Measurements from ENCODE around the gene LPCAT3.
"Not testable (repeated sequence)": the region's sequence is repeated elsewhere in the genome, so short reads cannot be mapped to it uniquely, and the experiment has no call there.

The LPCAT3 gene

GRCh38 chr12:7018350-7019042 lies at the start of gene LPCAT3:
Gene LPCAT3, minus strand, starts transcription at chr12:7018476. Its CDS starts 52 bp downstream, at chr12:7018424.
- DNase-seq, result peak; percentile 100

- no peak for DNase-seq
Observed at GRCh38 chr12:7067096-7067495, 48.8 kb upstream of the LPCAT3 start.

GRCh38 chr12:7066596-7066995 lies 48.3 kb upstream of the LPCAT3 start:
- DNase-seq, result no peak

GRCh38 chr12:7065073-7065623 lies 46.9 kb upstream of the LPCAT3 start:
- no peak for DNase-seq

DNA sequence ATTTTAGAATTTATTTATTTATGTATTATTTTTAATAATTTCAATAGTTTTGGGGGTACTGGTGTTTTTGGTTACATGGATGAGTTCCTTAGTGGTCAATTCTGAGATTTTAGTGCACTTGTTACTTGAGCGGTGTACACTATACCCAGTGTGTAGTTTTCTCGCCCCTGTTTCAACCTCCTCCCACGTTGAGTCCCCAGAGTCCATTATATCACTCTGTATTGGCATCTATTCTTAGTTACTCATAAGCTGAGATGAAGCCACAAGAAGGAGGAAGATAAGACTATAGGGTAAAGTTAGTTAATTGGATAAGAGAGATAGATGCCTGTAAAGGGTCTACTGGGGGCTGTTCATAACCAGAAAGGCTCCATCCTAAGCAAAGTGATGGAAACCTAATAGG lies 46.2 kb upstream of the LPCAT3 start:
- no peak for DNase-seq

GRCh38 chr12:7061596-7061995 lies 43.3 kb upstream of the LPCAT3 start:
- DNase-seq, result no peak

DNA sequence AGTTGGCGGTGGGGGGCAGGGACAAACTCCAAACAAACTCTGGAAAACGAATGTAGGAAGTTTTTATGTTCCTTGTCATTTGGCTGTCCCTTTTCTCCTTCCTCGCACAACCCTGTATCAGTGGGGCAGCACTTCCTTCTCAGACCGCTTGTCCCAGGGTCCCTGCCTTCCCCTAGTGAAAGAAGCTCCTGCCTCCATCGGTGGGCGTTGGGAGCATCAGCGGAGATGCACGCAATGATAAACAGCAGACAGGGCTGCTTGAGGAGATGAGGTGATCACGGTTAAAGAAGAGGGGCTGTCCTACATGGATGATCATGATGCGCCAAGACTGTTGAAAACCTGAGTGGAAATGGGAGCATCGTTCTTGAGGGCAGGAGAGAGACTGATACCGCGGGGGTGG lies 42.9 kb upstream of the LPCAT3 start:
- DNase-seq, result no peak

DNA sequence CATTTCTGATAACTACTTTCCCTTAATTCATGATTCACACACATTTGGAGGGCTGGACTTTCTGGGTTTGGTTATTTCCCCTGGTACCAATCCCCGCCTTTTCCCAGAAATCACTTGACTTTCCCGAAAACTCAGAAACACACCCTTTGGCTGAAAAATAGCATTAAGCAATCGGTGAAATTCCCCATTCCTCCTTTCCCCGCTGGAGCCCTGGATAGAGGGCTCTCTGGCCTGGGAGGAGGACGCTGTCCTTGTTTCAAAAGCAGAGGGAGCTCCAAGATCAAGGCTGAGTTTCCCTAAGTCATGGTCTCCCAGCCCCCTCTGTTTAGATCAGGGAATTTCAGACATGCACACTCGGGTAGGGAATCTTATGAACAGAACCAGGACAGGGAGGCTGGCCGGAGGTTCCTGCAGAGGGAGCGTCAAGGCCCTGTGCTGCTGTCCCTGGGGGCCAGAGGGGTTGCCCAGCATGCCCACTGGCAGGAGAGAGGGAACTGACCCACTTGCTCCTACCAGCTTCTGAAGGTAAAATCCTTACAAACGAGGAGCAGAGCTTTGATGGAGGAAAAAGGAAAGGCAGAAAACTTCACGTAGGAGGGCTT lies 42.2 kb upstream of the LPCAT3 start, which contains the start of gene C1S:
Gene C1S, plus strand, starts transcription at position 366 of the 602 bp plus-strand sequence. CDS start 1,195 bp downstream, outside the sequence.
- peak; percentile 52 for DNase-seq

GRCh38 chr12:7059780-7060179 lies 41.5 kb upstream of the LPCAT3 start:
- no peak for DNase-seq

GRCh38 chr12:7058850-7059395 lies 40.6 kb upstream of the LPCAT3 start:
- DNase-seq, result no peak

DNA sequence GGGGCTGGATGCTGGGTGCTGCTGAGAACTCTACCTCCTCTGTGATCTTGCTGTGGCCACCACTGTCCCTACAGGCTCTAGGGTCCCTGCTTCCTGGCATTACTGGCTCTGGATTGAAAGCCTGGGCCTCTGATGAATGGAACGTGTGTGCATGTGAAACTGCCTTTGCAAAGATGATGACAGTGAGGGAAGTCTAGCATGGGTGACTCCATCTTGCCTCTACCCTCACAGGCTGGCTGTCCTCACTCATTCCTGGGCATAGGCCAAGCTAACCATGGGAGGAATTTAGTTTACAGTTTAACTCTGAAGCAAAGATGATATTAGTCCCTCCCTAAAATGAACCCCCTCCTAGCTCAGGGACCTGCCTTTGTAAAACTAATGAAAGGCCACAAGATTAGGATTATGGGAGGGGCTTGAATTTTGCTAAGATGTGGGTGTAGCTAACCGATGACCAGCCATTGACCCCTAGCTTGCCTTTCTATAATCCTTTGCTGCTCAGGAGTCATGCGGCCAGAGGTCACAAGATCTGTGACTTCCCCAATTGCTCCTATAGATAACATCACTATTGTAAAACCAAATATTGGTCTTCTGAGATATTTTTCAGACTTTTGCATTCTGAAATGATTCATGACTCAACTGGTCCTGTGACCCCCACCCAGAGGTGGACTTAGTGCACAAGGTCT lies 40.0 kb upstream of the LPCAT3 start:
- no peak for DNase-seq

- DNase-seq, result not testable (repeated sequence)
Observed at GRCh38 chr12:7055736-7056135, 37.5 kb upstream of the LPCAT3 start.

- no peak for DNase-seq
Observed at GRCh38 chr12:7054925-7055324, 36.6 kb upstream of the LPCAT3 start.

DNA sequence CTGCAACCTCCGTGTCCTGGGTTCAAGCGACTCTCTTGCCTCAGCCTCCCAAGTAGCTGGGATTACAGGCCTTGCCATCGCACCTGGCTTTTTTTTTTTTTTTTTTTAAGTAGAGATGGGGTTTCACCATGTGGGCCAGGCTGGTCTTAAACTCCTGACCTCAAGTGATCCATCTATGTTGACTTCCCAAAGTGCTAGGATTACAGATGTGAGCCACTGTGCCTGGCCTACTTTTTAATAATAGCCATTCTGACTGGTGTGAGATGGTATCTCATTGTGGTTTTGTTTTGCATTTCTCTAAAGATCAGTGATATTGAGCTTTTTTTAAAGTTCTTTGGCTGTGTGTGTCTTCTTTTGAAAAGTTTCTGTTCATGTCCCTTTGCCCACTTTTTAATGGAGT lies 31.7 kb upstream of the LPCAT3 start:
- DNase-seq, result not testable (repeated sequence)

DNA sequence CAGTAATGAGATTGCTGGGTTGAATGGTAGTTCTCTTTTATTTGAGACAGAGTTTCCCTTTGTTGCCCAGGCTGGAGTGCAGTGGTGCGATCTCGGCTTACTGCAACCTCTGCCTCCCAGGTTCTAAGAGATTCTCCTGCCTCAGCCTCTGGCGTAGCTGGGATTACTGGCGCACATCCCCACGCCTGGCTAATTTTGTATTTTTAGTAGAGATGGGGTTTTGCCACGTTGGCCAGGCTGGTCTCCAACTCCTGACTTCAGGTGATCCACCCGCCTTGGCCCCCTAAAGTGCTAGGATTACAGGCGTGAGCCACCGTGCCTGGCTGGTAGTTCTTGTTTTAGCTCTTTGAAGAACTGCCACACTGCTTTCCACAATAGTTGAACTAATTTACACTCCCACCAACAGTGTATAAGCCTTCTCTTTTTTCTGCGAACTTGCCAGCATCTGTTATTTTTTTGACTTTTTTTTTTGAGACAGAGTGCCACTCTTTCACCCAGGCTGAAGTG lies 31.2 kb upstream of the LPCAT3 start:
- not testable (repeated sequence) for DNase-seq

DNA sequence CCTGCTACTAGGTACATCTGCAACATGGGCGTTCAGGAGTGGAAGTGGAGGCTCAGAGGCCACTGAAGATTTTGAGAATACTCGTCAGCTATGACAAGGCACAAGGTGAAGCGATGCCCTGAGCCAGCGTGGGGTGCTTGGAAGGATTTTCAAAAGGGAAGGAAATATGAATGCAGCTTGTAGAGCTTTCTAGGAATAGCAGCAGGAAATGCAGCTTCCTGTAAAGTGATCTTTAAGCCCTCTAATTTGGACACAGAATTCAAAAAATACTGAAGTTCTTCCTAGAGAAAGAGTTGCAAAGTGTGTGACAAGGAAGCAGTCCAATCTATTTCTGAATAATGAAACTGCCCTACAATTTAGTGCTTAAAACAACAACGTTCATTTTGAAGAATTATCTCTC lies 29.0 kb upstream of the LPCAT3 start:
- DNase-seq, result no peak

- DNase-seq, result no peak
Observed at GRCh38 chr12:7046383-7047105, 28.3 kb upstream of the LPCAT3 start.

DNA sequence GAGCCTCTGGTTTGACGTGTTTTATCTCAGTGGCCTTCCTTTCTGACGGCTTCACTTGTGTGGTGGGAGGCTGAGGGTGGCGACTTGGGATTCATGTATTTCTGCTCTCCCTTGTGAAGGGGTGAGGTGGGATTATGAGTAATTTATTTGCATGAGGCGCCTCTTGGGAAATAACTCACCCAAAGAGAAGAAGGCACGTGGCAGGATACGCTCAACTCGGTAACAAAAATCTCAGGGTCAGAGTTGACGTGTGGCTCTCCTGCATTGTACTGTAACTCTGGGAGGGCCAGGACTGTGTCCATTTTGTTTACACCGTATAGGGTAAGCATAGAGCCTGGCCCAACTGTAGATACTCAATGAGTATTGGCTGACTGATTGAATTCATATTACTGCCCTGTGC lies 27.6 kb upstream of the LPCAT3 start:
- no peak for DNase-seq

- DNase-seq, result no peak
Observed at GRCh38 chr12:7042842-7043241, 24.6 kb upstream of the LPCAT3 start.

DNA sequence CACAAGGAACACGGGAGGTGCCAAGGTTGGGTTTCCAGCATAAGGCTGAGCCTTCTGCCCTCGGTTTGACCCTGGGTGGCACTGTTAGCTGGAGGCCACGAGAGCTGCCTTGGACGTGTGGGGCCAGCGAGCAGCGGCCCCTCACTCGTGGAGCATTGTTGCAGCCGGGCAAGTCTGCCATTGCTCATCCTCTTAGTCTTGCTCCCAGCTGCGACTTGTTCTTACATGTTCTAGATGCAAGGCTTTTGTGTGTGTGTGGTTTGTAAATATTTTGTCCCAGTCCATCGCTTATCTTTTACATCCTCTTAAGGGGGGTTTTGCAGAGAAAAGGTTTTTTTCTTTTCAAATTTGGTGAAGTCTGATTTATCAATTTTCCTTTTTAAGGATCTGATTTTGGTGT lies 21.1 kb upstream of the LPCAT3 start:
- no peak for DNase-seq

DNA sequence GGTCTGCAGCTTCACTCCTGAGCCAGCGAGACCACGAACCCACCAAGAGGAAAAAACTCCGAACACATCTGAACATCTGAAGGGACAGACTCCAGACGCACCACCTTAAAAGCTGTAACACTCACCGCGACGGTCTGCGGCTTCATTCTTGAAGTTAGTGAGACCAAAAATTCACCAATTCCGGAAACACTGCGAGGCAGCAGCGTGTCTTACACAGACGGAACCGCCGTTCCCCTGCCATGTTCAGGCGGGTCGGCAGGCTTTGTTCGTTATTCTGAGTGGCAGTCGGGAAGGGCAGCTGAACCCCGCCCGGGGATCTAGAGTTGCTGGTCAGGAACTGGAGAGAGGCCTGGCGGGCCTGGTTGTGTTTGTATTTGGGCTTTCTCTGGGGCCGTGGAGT lies 20.3 kb upstream of the LPCAT3 start:
- no peak for DNase-seq

DNA sequence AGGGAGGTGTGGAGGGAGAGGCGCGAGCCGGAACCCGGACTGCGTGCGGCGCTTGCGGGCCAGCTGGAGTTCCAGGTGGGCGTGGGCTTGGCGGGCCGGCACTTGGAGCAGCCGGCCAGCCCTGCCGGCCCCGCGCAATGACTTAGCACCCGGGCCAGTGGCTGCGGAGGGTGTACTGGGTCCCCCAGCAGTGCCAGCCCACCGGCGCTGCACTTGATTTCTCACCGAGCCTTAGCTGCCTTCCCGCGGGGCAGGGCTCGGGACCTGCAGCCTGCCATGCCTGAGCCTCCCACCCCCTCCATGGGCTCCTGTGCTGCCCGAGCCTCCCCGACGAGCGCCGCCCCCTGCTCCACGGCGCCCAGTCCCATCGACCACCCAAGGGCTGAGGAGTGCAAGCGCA lies 19.1 kb upstream of the LPCAT3 start:
- not testable (repeated sequence) for DNase-seq

DNA sequence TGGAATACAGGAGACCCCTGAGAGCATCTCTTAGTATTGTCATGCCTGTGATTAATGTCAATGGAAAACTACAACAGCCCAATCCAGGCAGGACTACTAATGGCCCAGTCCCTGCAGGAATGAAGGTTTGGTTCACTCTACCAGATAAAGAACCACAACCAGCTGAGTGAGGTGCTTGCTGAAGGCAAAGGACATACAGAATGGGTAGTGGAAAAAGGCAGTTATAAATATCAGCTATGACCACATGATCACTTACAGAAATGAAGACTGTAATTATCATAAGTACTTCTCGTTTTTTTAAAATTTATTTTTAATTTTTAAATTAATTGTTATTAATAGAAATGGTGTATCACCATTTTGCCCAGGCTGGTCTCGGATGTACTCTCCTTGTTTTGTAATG lies 17.2 kb upstream of the LPCAT3 start:
- DNase-seq, result no peak
